Measurements from ENCODE around the gene PIK3AP1.

The PIK3AP1 gene

DNA sequence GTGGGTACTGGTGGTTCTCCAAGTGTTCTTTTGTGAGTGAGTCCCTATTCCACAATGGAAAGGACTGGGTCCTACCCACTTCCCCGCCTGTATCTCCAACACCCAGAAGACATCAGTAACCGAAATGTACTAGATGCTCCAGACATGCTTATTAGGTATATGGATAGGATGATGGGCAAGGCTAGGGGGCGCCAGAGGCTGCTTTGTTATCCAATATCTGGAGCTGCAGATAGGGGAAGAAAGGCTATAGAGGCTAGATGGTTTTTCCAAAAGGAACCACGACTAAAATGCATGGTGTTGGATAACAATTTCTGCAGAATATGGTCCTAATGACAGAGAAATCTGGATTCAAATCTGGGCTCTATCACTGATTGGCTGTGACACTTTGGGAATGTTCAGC, 77.3 kb downstream of the PIK3AP1 start:
- peak; percentile 56 for DNase-seq (ENCODE audit: low read depth)

DNA sequence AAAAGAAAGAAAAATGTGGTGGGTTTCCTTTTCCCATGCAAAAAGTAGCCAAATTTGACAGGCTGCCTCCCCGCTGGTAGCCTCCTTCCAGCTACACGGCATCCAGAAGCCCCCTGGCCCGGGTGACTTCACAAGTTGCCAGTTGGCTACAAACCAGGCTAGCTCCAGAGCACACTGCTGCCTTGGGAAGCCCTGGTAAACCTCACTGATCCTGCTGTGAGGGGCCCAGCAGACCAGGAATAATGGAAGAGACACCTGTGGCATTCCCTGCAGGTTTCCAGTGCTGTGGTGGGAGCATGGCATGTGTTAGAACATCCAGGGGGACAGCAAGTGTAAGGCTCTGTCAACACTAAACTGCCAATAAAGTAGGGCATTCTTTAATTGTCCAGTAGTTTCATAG, 77.8 kb downstream of the PIK3AP1 start:
- DNase-seq (ENCODE audit: low read depth): no peak

GRCh38 chr10:96641396-96642295, 78.7 kb downstream of the PIK3AP1 start:
- no peak for DNase-seq (ENCODE audit: low read depth)

GRCh38 chr10:96639899-96640298, 80.4 kb downstream of the PIK3AP1 start:
- DNase-seq (ENCODE audit: low read depth): no peak

- no peak for DNase-seq (ENCODE audit: low read depth)
Measured at GRCh38 chr10:96638696-96639095, 81.6 kb downstream of the PIK3AP1 start.

- DNase-seq (ENCODE audit: low read depth): no peak
Measured at GRCh38 chr10:96638120-96638519, 82.2 kb downstream of the PIK3AP1 start.

GRCh38 chr10:96637709-96638108, 82.6 kb downstream of the PIK3AP1 start:
- DNase-seq (ENCODE audit: low read depth): no peak

DNA sequence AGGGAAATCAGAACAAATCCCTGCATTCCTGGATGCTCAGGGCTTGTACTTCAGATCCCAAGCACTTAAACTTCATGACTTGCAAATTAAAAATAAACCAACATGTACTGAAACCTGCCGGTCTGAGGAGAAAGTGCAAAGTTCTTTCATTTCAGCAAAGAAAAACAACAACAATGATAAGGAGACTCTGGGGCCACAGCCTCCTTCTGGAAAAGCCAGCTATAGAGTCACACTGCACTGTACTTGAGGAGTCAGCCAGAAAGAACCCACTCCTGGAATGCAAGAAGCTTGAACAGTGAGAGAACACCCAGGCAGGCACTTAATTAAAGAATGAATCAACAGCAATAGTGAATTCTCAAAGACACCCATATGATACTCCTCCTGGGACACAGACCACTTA, 83.8 kb downstream of the PIK3AP1 start:
- peak; percentile 20 for DNase-seq (ENCODE audit: low read depth)

DNA sequence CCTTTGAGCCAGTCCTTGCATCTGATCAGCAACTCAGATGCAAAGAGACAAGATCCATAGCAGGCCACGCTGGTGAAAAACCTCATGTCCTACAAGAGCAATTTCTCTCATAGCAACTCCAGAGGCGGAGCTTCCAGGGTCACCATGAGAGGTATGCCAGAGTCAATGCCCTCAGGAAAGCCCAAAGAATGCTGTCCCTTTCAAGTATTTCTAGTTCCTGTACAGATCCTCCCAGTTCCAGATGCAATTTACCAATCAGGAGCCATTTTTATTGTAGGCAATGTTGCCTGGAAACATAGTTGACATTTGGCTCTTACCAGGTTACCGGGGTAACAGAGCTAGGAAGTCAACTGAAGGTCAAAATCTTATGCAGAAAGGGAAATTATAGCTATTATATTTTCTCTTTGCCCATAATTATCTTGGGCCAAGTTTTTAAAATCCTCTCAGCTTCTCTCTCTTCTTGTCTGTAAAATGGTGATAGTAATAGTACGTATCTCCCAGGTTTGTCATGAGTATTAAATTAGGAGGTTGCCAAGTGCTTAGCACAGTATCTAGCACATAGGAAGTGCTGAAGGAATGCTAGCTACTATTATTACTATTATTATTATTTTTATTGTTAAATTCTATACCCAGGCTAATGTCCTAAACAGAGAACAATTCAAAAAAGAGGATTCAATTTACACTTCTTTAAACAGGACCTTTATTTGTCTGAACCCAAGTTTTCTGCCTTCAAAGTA, 87.2 kb downstream of the PIK3AP1 start:
- DNase-seq (ENCODE audit: low read depth): no peak

- no peak for DNase-seq (ENCODE audit: low read depth)
Measured at GRCh38 chr10:96627292-96627691, 93.0 kb downstream of the PIK3AP1 start.

GRCh38 chr10:96626795-96627194, 93.5 kb downstream of the PIK3AP1 start:
- no peak for DNase-seq (ENCODE audit: low read depth)

DNA sequence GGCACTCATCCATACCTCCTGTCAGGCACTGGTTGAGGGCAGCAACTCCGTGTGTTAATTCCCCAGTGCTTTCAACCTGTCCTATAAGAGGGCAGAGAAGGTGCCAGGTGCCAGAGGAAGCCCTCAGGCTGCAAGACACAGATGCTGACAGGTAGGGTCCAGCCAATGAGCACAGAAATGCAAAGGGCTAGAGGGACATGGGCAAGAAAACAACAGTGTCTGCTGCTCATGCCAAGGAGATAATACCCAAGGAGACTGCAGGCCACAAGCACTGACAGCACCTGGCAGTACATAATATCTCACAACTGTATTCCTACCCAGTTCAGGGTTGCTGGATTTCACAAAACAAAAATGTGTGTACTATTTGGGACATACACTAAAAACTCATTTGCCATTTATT, 95.1 kb downstream of the PIK3AP1 start:
- no peak for DNase-seq (ENCODE audit: low read depth)

- no peak for DNase-seq (ENCODE audit: low read depth)
Measured at GRCh38 chr10:96622013-96622787, 98.1 kb downstream of the PIK3AP1 start.

GRCh38 chr10:96619796-96620773, 100.2 kb downstream of the PIK3AP1 start:
- peak; percentile 44 for DNase-seq (ENCODE audit: low read depth)

DNA sequence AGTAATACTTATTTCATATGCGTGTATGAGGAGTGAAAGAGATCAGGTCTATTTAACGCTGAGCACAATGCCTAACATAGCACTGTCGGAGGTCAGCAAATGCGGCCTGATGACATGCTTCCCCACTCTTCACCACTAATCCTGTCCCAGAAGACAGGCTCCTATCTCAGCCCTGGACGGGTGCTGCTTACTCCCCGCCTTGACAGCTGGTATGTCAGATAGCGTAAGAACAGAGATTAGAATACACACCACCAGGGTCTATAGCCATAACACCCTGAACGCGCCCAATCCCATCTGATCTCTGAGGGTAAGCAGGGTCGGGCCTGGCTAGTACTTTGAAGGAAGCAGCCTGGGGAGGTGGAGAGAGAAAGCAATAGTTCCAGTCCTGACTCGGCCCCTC, 101.2 kb downstream of the PIK3AP1 start:
- DNase-seq (ENCODE audit: low read depth): no peak

DNA sequence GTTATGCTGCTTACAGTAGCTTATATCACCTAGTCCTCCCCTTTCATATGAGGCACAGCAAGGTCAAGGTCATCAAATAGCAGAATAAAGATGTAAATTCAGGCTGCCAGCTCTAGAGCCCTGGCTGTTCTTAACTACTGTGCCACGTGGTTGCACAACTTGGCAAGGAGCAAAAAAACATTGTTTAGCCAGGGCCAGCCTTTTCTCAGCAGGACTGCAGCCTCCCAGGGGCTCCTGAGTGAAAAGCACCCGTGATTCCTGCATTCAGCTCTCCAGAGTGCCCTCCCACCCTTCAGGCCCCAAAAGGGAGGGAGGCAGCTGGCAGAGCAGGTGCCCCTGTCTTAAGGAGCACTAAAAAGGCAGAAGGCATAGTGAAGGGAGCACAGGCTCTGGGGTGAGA, 101.7 kb downstream of the PIK3AP1 start:
- peak; percentile 44 for DNase-seq (ENCODE audit: low read depth)

DNA sequence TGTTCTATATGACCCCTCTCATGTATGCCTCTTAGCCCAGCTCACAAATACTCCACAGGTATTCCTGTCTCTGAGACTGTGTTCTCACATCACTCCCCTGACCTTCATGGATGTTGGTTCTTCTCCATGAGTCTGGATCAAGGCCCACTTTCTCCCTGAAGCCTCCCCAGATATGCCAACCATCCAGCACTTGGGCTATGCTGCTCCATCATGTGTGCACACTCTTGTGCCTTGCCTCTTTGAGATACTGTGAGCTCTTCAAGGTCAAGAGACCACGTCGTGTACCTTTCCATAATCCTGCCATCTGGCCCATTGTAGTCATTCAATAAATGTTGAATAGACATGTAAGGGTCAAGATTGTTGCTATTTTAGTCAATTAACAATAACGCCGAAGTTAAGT, 103.4 kb downstream of the PIK3AP1 start:
- DNase-seq (ENCODE audit: low read depth): no peak

DNA sequence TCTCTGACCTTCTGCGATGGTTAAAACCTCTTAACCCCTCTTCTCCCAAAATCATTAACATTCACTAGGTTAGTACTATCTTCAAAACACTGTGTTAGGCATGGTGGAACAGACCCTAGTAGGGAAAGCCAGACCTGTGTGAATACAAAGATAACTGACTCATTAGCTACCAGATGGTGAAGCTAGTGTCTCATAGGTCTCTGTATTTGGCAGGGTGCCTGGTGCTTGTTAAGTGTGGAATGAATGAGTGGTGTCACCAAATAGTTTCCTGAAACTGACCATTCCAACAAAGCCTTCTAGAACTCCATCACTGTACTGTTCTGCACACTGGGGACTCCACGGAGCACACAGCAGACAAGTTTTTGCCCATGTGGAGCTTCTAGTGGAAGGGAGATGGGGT, 105.8 kb downstream of the PIK3AP1 start:
- DNase-seq (ENCODE audit: low read depth): peak; percentile 95

- peak; percentile 46 for DNase-seq (ENCODE audit: low read depth)
Measured at GRCh38 chr10:96613576-96613975, 106.7 kb downstream of the PIK3AP1 start.

DNA sequence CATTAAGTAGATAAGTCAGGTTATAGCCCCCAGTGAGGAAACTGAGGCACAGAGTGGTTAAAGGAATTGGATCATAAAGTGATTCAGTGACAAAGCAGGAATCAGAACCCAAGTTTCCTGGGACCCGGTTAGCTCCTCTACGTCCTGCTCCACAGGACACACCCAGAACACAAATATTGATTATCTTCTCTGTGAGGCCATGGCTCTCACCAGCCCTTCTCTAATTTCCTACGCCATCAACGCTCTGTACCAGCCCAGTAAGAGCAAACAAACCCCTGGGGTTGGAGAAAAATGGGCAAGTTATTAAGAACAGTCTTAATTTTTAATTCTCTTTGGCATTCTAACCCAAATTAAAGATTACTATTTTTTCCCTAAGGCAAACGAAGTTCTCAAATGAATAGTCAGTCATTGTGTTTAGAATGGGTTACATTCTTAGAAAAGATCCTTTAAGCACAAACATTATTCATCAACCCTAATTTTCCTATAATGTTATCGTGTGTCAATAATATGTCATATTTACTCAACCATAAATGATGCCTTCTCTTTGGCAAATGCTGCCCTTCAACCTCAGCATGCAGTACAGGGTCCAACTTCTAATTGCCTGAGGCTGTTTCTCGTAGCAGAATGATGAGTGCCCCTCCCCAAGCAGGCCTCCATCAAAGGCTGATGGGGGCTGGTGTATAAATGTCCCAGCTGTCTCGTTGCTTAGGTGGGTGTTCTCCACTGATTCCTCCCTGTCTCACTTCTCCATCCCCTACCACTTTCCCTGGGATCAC, 108.1 kb downstream of the PIK3AP1 start:
- no peak for DNase-seq (ENCODE audit: low read depth)

DNA sequence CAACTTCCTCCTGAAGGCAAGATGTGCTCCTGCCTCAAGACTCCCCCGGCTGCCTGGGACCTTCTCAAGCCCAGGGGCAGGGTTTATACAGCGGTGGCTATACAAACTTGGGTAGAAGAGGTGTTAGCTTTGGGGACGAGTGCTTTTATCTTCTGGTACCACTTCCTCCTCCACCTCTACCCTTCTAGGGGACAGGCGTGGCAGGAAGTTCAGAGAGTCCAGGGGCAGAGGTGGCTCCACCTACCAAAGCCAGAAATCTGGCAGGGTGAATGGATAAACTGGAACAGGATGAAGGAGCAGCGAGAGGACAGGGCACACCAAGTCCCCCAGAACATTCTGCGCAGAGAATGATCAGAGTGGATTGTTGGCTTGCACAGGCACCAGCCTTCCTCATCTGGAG, 109.5 kb downstream of the PIK3AP1 start:
- DNase-seq (ENCODE audit: low read depth): no peak

Measured in iris pigment epithelial cell (primary cell).